Mucosa of rectum (tissue), 2 donors: ENCODE data around the gene HINT1.

Experiments
- H3K27ac ChIP-seq, 2 donors: one replicate each; pipeline ENCODE4 v1.7.0; 2013; ENCODE audit warnings: inconsistent platforms in 2 of 2, low read depth in 2 of 2, low read length in 2 of 2
- H3K27me3 ChIP-seq, 2 donors: one replicate each; pipeline ENCODE4 v1.7.0; 2013; ENCODE audit warnings: low read length in 2 of 2; ENCODE audit not compliant: control insufficient read depth in 2 of 2, insufficient read depth in 2 of 2
- H3K36me3 ChIP-seq, 2 donors: one replicate each; pipeline ENCODE4 v1.7.0; 2013; ENCODE audit warnings: low read length in 2 of 2; ENCODE audit not compliant: control insufficient read depth in 2 of 2, insufficient read depth in 2 of 2
- H3K4me1 ChIP-seq, 2 donors: one replicate each; pipeline ENCODE4 v1.7.0; 2013; ENCODE audit warnings: low read length in 2 of 2, mild to moderate bottlenecking in 1 of 2; ENCODE audit not compliant: control insufficient read depth in 2 of 2, insufficient read depth in 2 of 2
- H3K4me3 ChIP-seq, 2 donors: one replicate each; pipeline ENCODE4 v1.7.0; 2013; ENCODE audit warnings: low read length in 2 of 2
- H3K9ac ChIP-seq, 2 donors: one replicate each; pipeline ENCODE4 v1.7.0; 2013; ENCODE audit warnings: low read length in 2 of 2, low read depth in 1 of 2, mild to moderate bottlenecking in 1 of 2
- H3K9me3 ChIP-seq, 2 donors: one replicate each; pipeline ENCODE4 v1.7.0; 2013; ENCODE audit warnings: low read length in 2 of 2; ENCODE audit not compliant: control insufficient read depth in 2 of 2
- donor health status: healthy.
- donor health status: Normal muscosa, but diverticular disease.

HINT1 gene

GRCh38 chr5:131114754-131115153 is 50.3 kb downstream of the HINT1 start:
- Histone ChIP-seq H3K4me1 (peaks cover 2% of the 10 kb centered on the region in 2 donors), H3K36me3 (no peaks in the 10 kb centered on the region), H3K4me3 (no peak overlapping the region), H3K27ac (no peak overlapping the region), H3K9me3 (no peaks in the 10 kb centered on the region), H3K27me3 (no peaks in the 10 kb centered on the region), H3K9ac (no peak overlapping the region)

GRCh38 chr5:131112424-131112823 is 52.6 kb downstream of the HINT1 start:
- no peaks in the 10 kb centered on the region for H3K27me3 ChIP-seq
- no peaks in the 10 kb centered on the region for H3K36me3 ChIP-seq
- H3K4me3 ChIP-seq: no peak overlapping the region
- no peaks in the 10 kb centered on the region for H3K9me3 ChIP-seq
- no peak overlapping the region for H3K27ac ChIP-seq
- peaks cover 5 to 6% of the 10 kb centered on the region in 2 donors for H3K4me1 ChIP-seq
- no peak overlapping the region for H3K9ac ChIP-seq

- Histone ChIP-seq H3K9me3 (no peaks in the 10 kb centered on the region), H3K9ac (no peak overlapping the region), H3K27me3 (no peaks in the 10 kb centered on the region), H3K4me3 (no peak overlapping the region), H3K36me3 (no peaks in the 10 kb centered on the region), H3K27ac (no peak overlapping the region), H3K4me1 (peaks cover 5 to 6% of the 10 kb centered on the region in 2 donors)
Measured at GRCh38 chr5:131110256-131110594, 54.8 kb downstream of the HINT1 start.

GRCh38 chr5:131109540-131110255 is 55.4 kb downstream of the HINT1 start:
- H3K9me3 ChIP-seq: no peaks in the 10 kb centered on the region
- H3K36me3 ChIP-seq: no peaks in the 10 kb centered on the region
- H3K4me1 ChIP-seq: peaks cover 5 to 6% of the 10 kb centered on the region in 2 donors
- no peak overlapping the region for H3K9ac ChIP-seq
- no peaks in the 10 kb centered on the region for H3K27me3 ChIP-seq
- H3K27ac ChIP-seq: no peak overlapping the region
- no peak overlapping the region for H3K4me3 ChIP-seq
